Stimulated activated CD8-positive, alpha-beta memory T cell treated with anti-CD3 and anti-CD28 coated beads, Interleukin-7, amount 100 ng/mL, for 24 hours (primary cell): ENCODE data around the gene SUCLG2.
"Not testable (repeated sequence)": the region's sequence is repeated elsewhere in the genome, so short reads cannot be mapped to it uniquely, and the experiment has no call there.

ENCODE experiments used
- DNase-seq: peaks from one replicate; pipeline ENCODE4 v3.0.0-alpha.2; 2020; ENCODE audit warnings: low read depth

Gene SUCLG2

GRCh38 chr3:67559029-67559605 is 95.3 kb downstream of the SUCLG2 start:
- DNase-seq = no peak

- no peak for DNase-seq
These were observed 96.0 kb downstream of the SUCLG2 start for GRCh38 chr3:67558426-67558825.

- no peak for DNase-seq
These were observed 96.5 kb downstream of the SUCLG2 start for GRCh38 chr3:67557848-67558355.

- no peak for DNase-seq
These were observed 102.9 kb downstream of the SUCLG2 start for GRCh38 chr3:67551361-67552016.

GRCh38 chr3:67550541-67550940 is 103.9 kb downstream of the SUCLG2 start:
- no peak for DNase-seq

GRCh38 chr3:67542502-67543250 is 111.7 kb downstream of the SUCLG2 start:
- not testable (repeated sequence) for DNase-seq

GRCh38 chr3:67540198-67540894 is 114.1 kb downstream of the SUCLG2 start:
- DNase-seq = no peak

- not testable (repeated sequence) for DNase-seq
These were observed 117.2 kb downstream of the SUCLG2 start for GRCh38 chr3:67537203-67537602.

- DNase-seq = no peak
These were observed 119.4 kb downstream of the SUCLG2 start for GRCh38 chr3:67535006-67535405.

- DNase-seq = no peak
These were observed 119.8 kb downstream of the SUCLG2 start for GRCh38 chr3:67534594-67534993.

GRCh38 chr3:67531181-67532101 is 123.0 kb downstream of the SUCLG2 start:
- no peak for DNase-seq

GRCh38 chr3:67529915-67530314 is 124.5 kb downstream of the SUCLG2 start:
- no peak for DNase-seq

GRCh38 chr3:67529337-67529736 is 125.1 kb downstream of the SUCLG2 start:
- DNase-seq = no peak

GRCh38 chr3:67526246-67526645 is 128.2 kb downstream of the SUCLG2 start:
- no peak for DNase-seq

- no peak for DNase-seq
These were observed 130.4 kb downstream of the SUCLG2 start for GRCh38 chr3:67524046-67524445.

- no peak for DNase-seq
These were observed 132.3 kb downstream of the SUCLG2 start for GRCh38 chr3:67522081-67522480.

GRCh38 chr3:67521053-67521646 is 133.3 kb downstream of the SUCLG2 start:
- DNase-seq = no peak

- DNase-seq = no peak
These were observed 136.2 kb downstream of the SUCLG2 start for GRCh38 chr3:67518236-67518635.

- DNase-seq = no peak
These were observed 136.6 kb downstream of the SUCLG2 start for GRCh38 chr3:67517781-67518180.

- no peak for DNase-seq
These were observed 137.9 kb downstream of the SUCLG2 start for GRCh38 chr3:67516496-67516895.

- DNase-seq = no peak
These were observed 138.6 kb downstream of the SUCLG2 start for GRCh38 chr3:67515778-67516177.
